ENCODE results near the gene GAL3ST1. TPM values are rescaled to one million over a fixed set of nuclear protein-coding genes. Genes with fewer than 3 reads are reported as not detected.
A peak's percentile ranks its signal among the peaks of the same experiment; 100 is the strongest.

Gene GAL3ST1
- total and polyA plus RNA-seq, 2 of the 8 experiments (the other 6 are each of a cell fraction or from before 2014, with no cell fraction given) = 11.0 to 32.5 TPM

DNA sequence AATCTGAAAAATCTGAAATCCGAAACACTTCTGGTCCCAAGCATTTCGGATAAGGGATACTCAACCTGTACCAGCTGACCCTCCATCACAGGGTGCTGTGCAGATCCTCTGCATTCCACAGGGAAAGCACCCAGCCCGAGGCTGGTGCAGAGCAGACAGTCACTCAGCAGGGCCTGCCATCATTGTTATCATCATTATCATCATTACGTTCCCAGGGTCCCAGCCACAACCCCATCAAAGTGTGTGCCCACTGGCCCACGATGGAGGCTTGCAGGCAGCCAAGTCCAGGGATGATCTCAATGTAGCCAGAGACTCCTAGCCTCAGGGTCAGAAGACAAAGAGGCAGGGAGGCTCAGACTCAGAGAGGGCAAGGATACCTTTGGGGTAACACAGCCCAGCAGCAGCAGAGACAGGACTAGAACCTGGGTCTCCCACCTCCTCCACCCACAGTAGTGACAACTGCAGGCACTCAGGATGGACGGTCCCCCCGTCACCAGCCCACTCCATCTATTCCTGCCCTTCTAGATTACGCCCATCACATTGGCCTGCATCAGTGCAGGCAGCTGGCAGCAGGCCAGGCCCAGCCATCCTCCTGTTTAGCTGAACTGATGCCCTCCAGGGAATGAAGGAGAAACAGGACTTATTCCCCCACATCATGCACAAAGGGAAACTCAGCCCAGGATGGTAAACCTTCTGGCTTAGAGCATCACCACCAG lies 10.3 kb downstream of the GAL3ST1 start:
- 84% methylated on average over 8 of the region's 8 CpGs; no CpG with 5 or more reads in 1 of the 2 experiments for WGBS, 2 experiments (ENCODE audit: extremely low coverage in 1 of 2, insufficient coverage in 1 of 2, insufficient read length in 1 of 2, insufficient replicate concordance in 2 of 2, low coverage in 1 of 2, low lambda C conversion rate in 2 of 2, missing lambda C conversion rate in 1 of 2)
- no peaks in the 10 kb centered on the region for H3K9me3 ChIP-seq (ENCODE audit: insufficient read depth in 2 of 2, low read depth in 1 of 2, low read length in 1 of 2)

More for the DNA sequence above, 10.3 kb downstream of the GAL3ST1 start:
- Histone ChIP-seq H2BK20ac (ENCODE audit: low read length) (0 out of 2 replicates have a peak overlapping the region, but pooled peaks have one; percentile 18), H2BK12ac (ENCODE audit: low read depth, low read length) (peak overlapping the region; percentile 50; the same call in 1 of the 2 replicates), H3K36me3 (ENCODE audit: control insufficient read depth in 2 of 4, insufficient read depth in 4 of 4, low read length in 3 of 4) (no peaks in the 10 kb centered on the region), H3K4me1 (replicated peaks in 1 of 4; ENCODE audit: control insufficient read depth in 3 of 4, insufficient read depth in 4 of 4, low read length in 3 of 4) (peaks cover 0 to 25% (median 12%) of the 10 kb centered on the region in 4 experiments; a peak in 6 of 7 replicates), H3K79me1 (ENCODE audit: low read depth, low read length) (no peaks in the 10 kb centered on the region), H3K27me3 (replicated peaks in 1 of 4; ENCODE audit: control insufficient read depth in 3 of 4, extremely low read depth in 1 of 4, insufficient read depth in 3 of 4, low read length in 3 of 4) (no peaks in the 10 kb centered on the region), H3K9ac (replicated peaks in 1 of 4; ENCODE audit: extremely low read depth in 1 of 4, low read depth in 3 of 4, low read length in 3 of 4) (no peak overlapping the region), H3K4me2 (ENCODE audit: insufficient read depth in 1 of 2, low read depth in 2 of 2, low read length in 2 of 2) (no peak overlapping the region), H3K18ac (ENCODE audit: extremely low read depth, low read length) (no peak overlapping the region), H4K8ac (ENCODE audit: extremely low read depth, insufficient read depth, low read length) (no peak overlapping the region; the same call in 1 of the 2 replicates), H2AK5ac (ENCODE audit: low read depth, low read length) (peak overlapping the region; percentile 82; the same call in 1 of the 2 replicates), H2AFZ (ENCODE audit: low read length) (no peak overlapping the region), H3K27ac (ENCODE audit: low read depth, low read length) (no peak overlapping the region; the same call in 1 of the 2 replicates), H3K79me2 (ENCODE audit: control insufficient read depth in 1 of 2, insufficient read depth in 2 of 2, low read length in 2 of 2) (no peaks in the 10 kb centered on the region), H4K91ac (replicated peaks; ENCODE audit: insufficient read length, low read length) (peak overlapping the region; percentile 87), H4K5ac (ENCODE audit: insufficient read length, low read depth, low read length) (no peak overlapping the region), H3K4me3 (ENCODE audit: extremely low read depth in 1 of 4, insufficient read depth in 2 of 4, low read depth in 3 of 4, low read length in 4 of 4) (no peak overlapping the region), H2BK120ac (replicated peaks; ENCODE audit: low read depth, low read length) (no peak overlapping the region), H2BK5ac (ENCODE audit: low read depth, low read length) (peak overlapping the region; percentile 52; the same call in 1 of the 2 replicates), H3K14ac (ENCODE audit: insufficient read length) (no peak overlapping the region), H3K23me2 (ENCODE audit: low read depth, low read length) (no peaks in the 10 kb centered on the region; the same call in 1 of the 2 replicates), H3K56ac (replicated peaks; ENCODE audit: insufficient read length, low read depth, low read length) (no peak overlapping the region), H3K4ac (replicated peaks; ENCODE audit: insufficient read length, low read depth, low read length) (peak overlapping the region; percentile 87), H4K20me1 (replicated peaks in 1 of 2; ENCODE audit: control insufficient read depth in 1 of 2, insufficient read depth in 2 of 2, low read length in 2 of 2) (peaks cover 0 to 2% of the 10 kb centered on the region in 2 experiments), H2BK15ac (ENCODE audit: low read length) (0 out of 2 replicates have a peak overlapping the region, but pooled peaks have one; percentile 40), H3K23ac (ENCODE audit: insufficient read length) (no peak overlapping the region)
- ChIA-PET POLR2A (ENCODE audit: partially characterized antibody) (interaction anchor here (0.8 to 2.2 kb wide), 6 partner anchors 12 to 238 kb away, joined by 3 to 10 read pairs (median 4); partner anchors contain the start of gene TCN2), CTCF (ENCODE audit: partially characterized antibody) (interaction anchor here (1.0 to 2.7 kb wide), 6 partner anchors 9 to 327 kb away, joined by 3 to 9 read pairs (median 3); no protein-coding TSS in a partner anchor)
- FAIRE-seq (peak; percentile 42), DNase-seq (ENCODE audit: low read depth in 1 of 2, low spot score in 2 of 2) (no peak)

Data from H1 (cell line).